Upper lobe of right lung (tissue), 1 donor: ENCODE measurements around the gene ERP44. TPM values are rescaled to one million over a fixed set of nuclear protein-coding genes. Genes with fewer than 3 reads are reported as not detected.

Source experiments
- ATAC-seq: fragments of 200-7000 bp; cut with Tn5 transposase; one replicate; pipeline ENCODE4 v1.9.1; 2020; ENCODE audit warnings: mild to moderate bottlenecking, moderate library complexity
- DNase-seq: peaks from one replicate; pipeline ENCODE4 v3.0.0-alpha.2; 2020
- H3K27ac ChIP-seq: fragments of 200-600 bp; one replicate; pipeline ENCODE4 v1.8.0; 2022
- H3K27me3 ChIP-seq: fragments of 200-600 bp; one replicate; pipeline ENCODE4 v1.8.0; 2022; ENCODE audit warnings: mild to moderate bottlenecking
- H3K36me3 ChIP-seq: fragments of 200-600 bp; one replicate; pipeline ENCODE4 v1.8.0; 2022
- H3K4me1 ChIP-seq: fragments of 200-600 bp; one replicate; pipeline ENCODE4 v1.8.0; 2022
- H3K4me3 ChIP-seq: fragments of 200-600 bp; one replicate; pipeline ENCODE4 v1.8.0; 2022; ENCODE audit warnings: mild to moderate bottlenecking
- H3K9me3 ChIP-seq: fragments of 200-600 bp; one replicate; pipeline ENCODE4 v1.8.0; 2022
- CTCF ChIP-seq: fragments of 200-600 bp; IDR thresholded peaks from one replicate; pipeline ENCODE4 v1.8.0; 2022; ENCODE audit warnings: antibody characterized with exemption
- intact Hi-C: fragments of 100-400 bp; cut with DNase I; formaldehyde crosslinking; loops from one replicate; pipeline ENCODE4 v1.11.0; 2022
- total RNA-seq: library from RNA; stranded (reverse); fragmentation: NEBNext Ultra II Directional; extraction: Animal tissue kit (Norgen Biotek cat#: 25700); gene quantifications from one replicate; pipeline ENCODE4 v1.2.1, GENCODE V29; 2021
- donor health status: DM: no; HTN: yes; CAD: no; lungs with severe emphysema.

Gene ERP44
- total RNA-seq, 1 donor from 2014 or later = 27.0 TPM

GRCh38 chr9:99948482-99948881 is 150.3 kb downstream of the ERP44 start:
- Histone ChIP-seq H3K27ac (no peak overlapping the region), H3K9me3 (no peaks in the 10 kb centered on the region), H3K4me1 (no peaks in the 10 kb centered on the region), H3K4me3 (no peak overlapping the region), H3K36me3 (peaks cover 20% of the 10 kb centered on the region), H3K27me3 (no peaks in the 10 kb centered on the region)
- DNase-seq (no peak), ATAC-seq (no peak)
- intact Hi-C loops = no loop called here
- TF ChIP-seq CTCF = no peak

DNA sequence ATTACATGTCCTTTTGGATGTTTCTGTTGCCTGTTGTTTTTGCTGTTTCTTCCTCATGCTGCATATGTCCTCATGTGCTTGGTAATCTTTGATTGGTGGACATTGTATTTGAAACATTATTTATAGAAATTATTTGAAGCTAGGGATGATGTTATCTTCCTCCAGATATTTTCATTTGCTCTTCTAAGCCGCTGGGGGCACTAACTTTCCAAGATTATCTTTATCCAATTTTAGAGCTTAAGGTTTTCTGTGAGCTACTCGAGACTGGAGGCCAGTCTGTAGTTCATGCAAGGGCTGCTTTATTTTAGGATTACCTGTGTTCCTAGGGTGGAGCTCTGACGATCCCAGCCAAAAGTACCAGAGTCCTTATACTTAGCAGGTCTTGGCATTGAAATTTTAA is 151.4 kb downstream of the ERP44 start:
- H3K4me3 ChIP-seq = no peak overlapping the region
- intact Hi-C loops = no loop called here
- H3K36me3 ChIP-seq = peaks cover 20% of the 10 kb centered on the region
- ATAC-seq (no peak), DNase-seq (no peak)
- H3K27ac ChIP-seq = no peak overlapping the region
- H3K4me1 ChIP-seq = no peaks in the 10 kb centered on the region
- H3K9me3 ChIP-seq = no peaks in the 10 kb centered on the region
- H3K27me3 ChIP-seq = no peaks in the 10 kb centered on the region
- no peak for TF ChIP-seq CTCF

- ATAC-seq (no peak), DNase-seq (no peak)
- Histone ChIP-seq H3K36me3 (no peaks in the 10 kb centered on the region), H3K9me3 (no peaks in the 10 kb centered on the region), H3K4me3 (no peak overlapping the region), H3K4me1 (no peaks in the 10 kb centered on the region), H3K27ac (no peak overlapping the region), H3K27me3 (no peaks in the 10 kb centered on the region)
- no peak for TF ChIP-seq CTCF
- intact Hi-C loops = no loop called here
Measured at GRCh38 chr9:99936947-99937587, 161.7 kb downstream of the ERP44 start.

GRCh38 chr9:99931155-99931840 is 167.5 kb downstream of the ERP44 start:
- peaks cover 14% of the 10 kb centered on the region for H3K36me3 ChIP-seq
- no peak for TF ChIP-seq CTCF
- H3K4me3 ChIP-seq = no peak overlapping the region
- H3K4me1 ChIP-seq = no peaks in the 10 kb centered on the region
- no peak overlapping the region for H3K27ac ChIP-seq
- intact Hi-C loops = no loop called here
- DNase-seq (no peak), ATAC-seq (no peak)
- no peaks in the 10 kb centered on the region for H3K9me3 ChIP-seq
- H3K27me3 ChIP-seq = no peaks in the 10 kb centered on the region

GRCh38 chr9:99929652-99930051 is 169.1 kb downstream of the ERP44 start:
- Histone ChIP-seq H3K9me3 (peaks cover 9% of the 10 kb centered on the region), H3K36me3 (peaks cover 14% of the 10 kb centered on the region), H3K4me1 (no peaks in the 10 kb centered on the region), H3K4me3 (no peak overlapping the region), H3K27ac (no peak overlapping the region), H3K27me3 (no peaks in the 10 kb centered on the region)
- ATAC-seq (no peak), DNase-seq (no peak)
- no peak for TF ChIP-seq CTCF
- intact Hi-C loops = no loop called here

Other genes with a start within 250 kb of the ERP44 start
- 42.6 TPM for gene STX17, start 192.3 kb downstream of the ERP44 start, total RNA-seq
- gene INVS, start 243 bp upstream of the ERP44 start, total RNA-seq = 22.2 TPM